Uterus (tissue), 2 donors: ENCODE measurements around the gene AP1B1.

ENCODE experiments used
- POLR2A ChIP-seq, 2 donors: fragments of 450-650 bp; IDR thresholded peaks; one replicate each; pipeline ENCODE4 v1.6.1; 2016; ENCODE audit warnings: antibody characterized with exemption in 2 of 2, mild to moderate bottlenecking in 1 of 2, moderate library complexity in 1 of 2
- TF ChIP-seq, protein P1 (sequence below), 4 experiments: fragments of 200-600 bp in 2 of 4; fragments of 450-650 bp in 2 of 4; sonication (generic) in 2 of 4; IDR thresholded peaks; one replicate each; pipeline ENCODE4 v1.5.1; 2016 to 2019; ENCODE audit warnings: antibody characterized with exemption in 4 of 4, mild to moderate bottlenecking in 2 of 4, moderate library complexity in 1 of 4

- TF ChIP-seq POLR2A (IDR thresholded peaks at IDR 0.05): no peak
- TF ChIP-seq, protein P1, sequence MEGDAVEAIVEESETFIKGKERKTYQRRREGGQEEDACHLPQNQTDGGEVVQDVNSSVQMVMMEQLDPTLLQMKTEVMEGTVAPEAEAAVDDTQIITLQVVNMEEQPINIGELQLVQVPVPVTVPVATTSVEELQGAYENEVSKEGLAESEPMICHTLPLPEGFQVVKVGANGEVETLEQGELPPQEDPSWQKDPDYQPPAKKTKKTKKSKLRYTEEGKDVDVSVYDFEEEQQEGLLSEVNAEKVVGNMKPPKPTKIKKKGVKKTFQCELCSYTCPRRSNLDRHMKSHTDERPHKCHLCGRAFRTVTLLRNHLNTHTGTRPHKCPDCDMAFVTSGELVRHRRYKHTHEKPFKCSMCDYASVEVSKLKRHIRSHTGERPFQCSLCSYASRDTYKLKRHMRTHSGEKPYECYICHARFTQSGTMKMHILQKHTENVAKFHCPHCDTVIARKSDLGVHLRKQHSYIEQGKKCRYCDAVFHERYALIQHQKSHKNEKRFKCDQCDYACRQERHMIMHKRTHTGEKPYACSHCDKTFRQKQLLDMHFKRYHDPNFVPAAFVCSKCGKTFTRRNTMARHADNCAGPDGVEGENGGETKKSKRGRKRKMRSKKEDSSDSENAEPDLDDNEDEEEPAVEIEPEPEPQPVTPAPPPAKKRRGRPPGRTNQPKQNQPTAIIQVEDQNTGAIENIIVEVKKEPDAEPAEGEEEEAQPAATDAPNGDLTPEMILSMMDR (IDR thresholded peaks at IDR 0.05): no peak
Observed at GRCh38 chr22:29288837-29289236, 99.5 kb downstream of the AP1B1 start.
